ENCODE results near the gene GMDS.

Gene GMDS

DNA sequence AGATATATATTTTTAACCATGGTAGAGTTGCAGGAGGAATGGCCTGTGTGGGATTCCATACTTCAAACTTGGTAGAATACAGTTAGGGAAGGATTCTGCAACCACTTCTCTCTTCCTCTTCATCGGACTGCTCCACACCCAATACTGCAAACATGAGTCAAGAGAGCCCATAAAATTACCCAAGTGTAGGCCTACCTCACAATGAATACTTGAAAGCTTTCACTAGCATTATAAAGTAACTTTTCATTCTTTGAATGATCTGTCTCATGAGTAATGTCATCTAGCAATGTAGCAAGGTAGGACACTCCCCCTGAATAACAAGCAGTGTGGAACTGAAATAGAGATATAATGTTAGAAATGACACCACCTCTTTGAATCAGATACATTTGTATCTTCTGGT lies 556.3 kb downstream of the GMDS start:
- no peaks in the 10 kb centered on the region for H4K20me1 ChIP-seq (ENCODE audit: insufficient read depth, low read length)
- no peak overlapping the region for H3K27ac ChIP-seq (ENCODE audit: low read length)
- H3K9me3 ChIP-seq (ENCODE audit: insufficient read depth, low read length, severe bottlenecking): no peaks in the 10 kb centered on the region
- no peak overlapping the region for H3K4me3 ChIP-seq (ENCODE audit: low read depth in 1 of 2, low read length in 2 of 2)
- H3K9ac ChIP-seq (ENCODE audit: low read depth, low read length): no peak overlapping the region
- H3K79me2 ChIP-seq (ENCODE audit: insufficient read depth, low read length): no peaks in the 10 kb centered on the region
- no peak overlapping the region for H2AFZ ChIP-seq (ENCODE audit: low read depth, low read length)
- TF ChIP-seq EZH2 (IDR thresholded peaks at IDR 0.05; ENCODE audit: borderline replicate concordance, low read depth, low read length, severe bottlenecking): no peak
- TF ChIP-seq, protein P1, sequence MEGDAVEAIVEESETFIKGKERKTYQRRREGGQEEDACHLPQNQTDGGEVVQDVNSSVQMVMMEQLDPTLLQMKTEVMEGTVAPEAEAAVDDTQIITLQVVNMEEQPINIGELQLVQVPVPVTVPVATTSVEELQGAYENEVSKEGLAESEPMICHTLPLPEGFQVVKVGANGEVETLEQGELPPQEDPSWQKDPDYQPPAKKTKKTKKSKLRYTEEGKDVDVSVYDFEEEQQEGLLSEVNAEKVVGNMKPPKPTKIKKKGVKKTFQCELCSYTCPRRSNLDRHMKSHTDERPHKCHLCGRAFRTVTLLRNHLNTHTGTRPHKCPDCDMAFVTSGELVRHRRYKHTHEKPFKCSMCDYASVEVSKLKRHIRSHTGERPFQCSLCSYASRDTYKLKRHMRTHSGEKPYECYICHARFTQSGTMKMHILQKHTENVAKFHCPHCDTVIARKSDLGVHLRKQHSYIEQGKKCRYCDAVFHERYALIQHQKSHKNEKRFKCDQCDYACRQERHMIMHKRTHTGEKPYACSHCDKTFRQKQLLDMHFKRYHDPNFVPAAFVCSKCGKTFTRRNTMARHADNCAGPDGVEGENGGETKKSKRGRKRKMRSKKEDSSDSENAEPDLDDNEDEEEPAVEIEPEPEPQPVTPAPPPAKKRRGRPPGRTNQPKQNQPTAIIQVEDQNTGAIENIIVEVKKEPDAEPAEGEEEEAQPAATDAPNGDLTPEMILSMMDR (IDR thresholded peaks at IDR 0.05; ENCODE audit: borderline replicate concordance, extremely low read depth, low read length, poor library complexity, severe bottlenecking): no peak
- no peak overlapping the region for H3K4me2 ChIP-seq (ENCODE audit: insufficient read depth, low read length)
- no peaks in the 10 kb centered on the region for H3K4me1 ChIP-seq (ENCODE audit: insufficient read depth, low read length)
- ATAC-seq (ENCODE audit: insufficient read depth, low read depth) (no peak), DNase-seq (no peak)
- no peaks in the 10 kb centered on the region for H3K27me3 ChIP-seq (ENCODE audit: insufficient read depth, low read length, poor library complexity)
- no peaks in the 10 kb centered on the region for H3K36me3 ChIP-seq (ENCODE audit: insufficient read depth, low read length)

DNA sequence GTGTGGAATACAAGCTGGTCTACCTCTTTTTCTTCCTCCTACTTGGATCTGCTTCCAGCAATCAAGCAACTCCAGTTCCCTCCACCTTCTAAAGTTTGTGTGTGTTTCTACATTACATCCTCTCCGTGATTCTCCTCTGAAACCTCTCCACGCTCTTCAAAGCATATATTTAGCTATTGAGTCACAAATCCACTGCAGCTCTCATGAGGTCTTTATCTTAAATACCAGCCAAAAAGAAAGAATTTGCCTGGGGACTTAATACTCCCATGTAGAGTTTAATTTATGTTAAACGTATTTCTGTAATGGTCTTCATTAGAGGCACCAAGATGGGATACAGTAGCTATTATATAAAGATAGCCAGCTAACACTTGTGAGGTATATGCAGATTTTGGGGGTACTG lies 557.0 kb downstream of the GMDS start:
- Histone ChIP-seq H3K36me3 (ENCODE audit: insufficient read depth, low read length) (no peaks in the 10 kb centered on the region), H3K4me3 (ENCODE audit: low read depth in 1 of 2, low read length in 2 of 2) (no peak overlapping the region), H3K27ac (ENCODE audit: low read length) (no peak overlapping the region), H3K4me1 (ENCODE audit: insufficient read depth, low read length) (no peaks in the 10 kb centered on the region), H4K20me1 (ENCODE audit: insufficient read depth, low read length) (no peaks in the 10 kb centered on the region), H3K27me3 (ENCODE audit: insufficient read depth, low read length, poor library complexity) (no peaks in the 10 kb centered on the region), H2AFZ (ENCODE audit: low read depth, low read length) (no peak overlapping the region), H3K9ac (ENCODE audit: low read depth, low read length) (no peak overlapping the region), H3K79me2 (ENCODE audit: insufficient read depth, low read length) (no peaks in the 10 kb centered on the region), H3K4me2 (ENCODE audit: insufficient read depth, low read length) (no peak overlapping the region), H3K9me3 (ENCODE audit: insufficient read depth, low read length, severe bottlenecking) (no peaks in the 10 kb centered on the region)
- DNase-seq (no peak), ATAC-seq (ENCODE audit: insufficient read depth, low read depth) (no peak)
- TF ChIP-seq EZH2 (IDR thresholded peaks at IDR 0.05; ENCODE audit: borderline replicate concordance, low read depth, low read length, severe bottlenecking): no peak
- TF ChIP-seq, protein P1 (IDR thresholded peaks at IDR 0.05; ENCODE audit: borderline replicate concordance, extremely low read depth, low read length, poor library complexity, severe bottlenecking): no peak

DNA sequence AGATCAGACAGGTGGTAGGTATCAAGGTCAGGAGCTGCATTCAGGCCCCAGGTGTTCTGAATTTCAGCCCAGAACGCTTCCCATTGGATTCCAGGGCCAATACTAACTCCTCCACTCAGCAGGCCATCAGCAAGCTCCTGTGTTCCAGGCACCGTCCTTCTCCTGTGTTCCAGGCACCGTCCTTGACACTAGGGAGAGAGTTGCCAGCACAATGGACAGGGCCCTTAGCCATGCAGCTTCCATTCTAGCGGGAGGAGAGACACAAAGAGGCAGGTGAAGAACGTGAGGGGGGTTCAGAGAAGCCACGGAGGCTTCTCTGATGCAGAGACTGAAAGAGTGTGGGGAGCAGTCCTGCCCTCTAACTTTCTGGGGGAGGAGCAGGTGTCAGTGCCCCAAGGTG lies 558.0 kb downstream of the GMDS start:
- H3K9me3 ChIP-seq (ENCODE audit: insufficient read depth, low read length, severe bottlenecking): no peaks in the 10 kb centered on the region
- no peak for ATAC-seq (ENCODE audit: insufficient read depth, low read depth)
- H3K27me3 ChIP-seq (ENCODE audit: insufficient read depth, low read length, poor library complexity): no peaks in the 10 kb centered on the region
- H3K4me1 ChIP-seq (ENCODE audit: insufficient read depth, low read length): no peaks in the 10 kb centered on the region
- H3K9ac ChIP-seq (ENCODE audit: low read depth, low read length): no peak overlapping the region
- no peaks in the 10 kb centered on the region for H4K20me1 ChIP-seq (ENCODE audit: insufficient read depth, low read length)
- no peak for DNase-seq
- no peak overlapping the region for H3K27ac ChIP-seq (ENCODE audit: low read length)
- H3K4me2 ChIP-seq (ENCODE audit: insufficient read depth, low read length): no peak overlapping the region
- no peak overlapping the region for H3K4me3 ChIP-seq (ENCODE audit: low read depth in 1 of 2, low read length in 2 of 2)
- no peaks in the 10 kb centered on the region for H3K79me2 ChIP-seq (ENCODE audit: insufficient read depth, low read length)
- no peak for TF ChIP-seq EZH2 (IDR thresholded peaks at IDR 0.05; ENCODE audit: borderline replicate concordance, low read depth, low read length, severe bottlenecking)
- TF ChIP-seq, protein P1 (IDR thresholded peaks at IDR 0.05; ENCODE audit: borderline replicate concordance, extremely low read depth, low read length, poor library complexity, severe bottlenecking): no peak
- no peaks in the 10 kb centered on the region for H3K36me3 ChIP-seq (ENCODE audit: insufficient read depth, low read length)
- H2AFZ ChIP-seq (ENCODE audit: low read depth, low read length): no peak overlapping the region

All from DND-41 (cell line).